K562 (cell line): Measurements from ENCODE around the gene SLC35A4. TPM values are rescaled to one million over a fixed set of nuclear protein-coding genes. Genes with fewer than 3 reads are reported as not detected.

ENCODE experiments used
- ATAC-seq: fragments of 200-7000 bp; cut with Tn5 transposase; 3 replicates; pipeline ENCODE4 v1.9.1; 2020; ENCODE audit warnings: moderate library complexity
- BruUV-seq: library from RNA; stranded (reverse); fragments of 400-500 nt; replicated peaks from 2 replicates; lab custom pipeline; 2021; lab: Mats Ljungman, UMichigan
- CTCF ChIA-PET: fragments of 300-600 bp; formaldehyde crosslinking; extraction: SDS; loops from one replicate; lab custom pipeline; 2021; ENCODE audit warnings: low intra/inter-chr PET ratio; lab: Yijun Ruan, JAX
- POLR2A ChIA-PET: fragments of 300-600, 350-650 bp; sonication (Branson Sonifier 250); formaldehyde crosslinking; extraction: SDS; loops from one replicate; lab custom pipeline; 2021; ENCODE audit warnings: antibody characterized with exemption, inconsistent platforms; lab: Yijun Ruan, JAX
- DNase-seq, 4 experiments: peaks; one replicate each; pipeline versions ENCODE4 v3.0.0 to v3.0.0-alpha.2; 2011 to 2018; ENCODE audit warnings: low spot score in 3 of 4, mixed read lengths in 3 of 4; ENCODE audit errors: extremely low read depth in 1 of 4
- FAIRE-seq: peaks from 2 replicates; lab custom pipeline; 2011; peaks lifted over from hg19 to GRCh38; lab: Jason Lieb, UNC
- H2AFZ ChIP-seq: 2 replicates; pipeline ENCODE4 v1.6.0; 2011; ENCODE audit warnings: low read depth, low read length, control low read depth, inconsistent platforms
- H3K27ac ChIP-seq: fragments of 200-600 bp; 3 replicates; pipeline ENCODE4 v1.8.0; 2011; ENCODE audit warnings: low read depth, mild to moderate bottlenecking, control low read depth, inconsistent platforms, low read length, moderate library complexity, mixed read lengths; ENCODE audit errors: extremely low read depth
- H3K27me3 ChIP-seq, 2 experiments: fragments of 300-600 bp in 1 of 2; 2 replicates in 1 of 2; 3 replicates in 1 of 2; pipeline versions ENCODE4 v1.6.0 to v1.8.0; 2011; ENCODE audit warnings: inconsistent platforms in 2 of 2, low read length in 2 of 2, mild to moderate bottlenecking in 1 of 2, mixed read lengths in 1 of 2, moderate library complexity in 1 of 2; ENCODE audit not compliant: control insufficient read depth in 2 of 2, insufficient read depth in 2 of 2
- H3K36me3 ChIP-seq: fragments of 300-600 bp; 3 replicates; pipeline ENCODE4 v1.8.0; 2011; ENCODE audit warnings: mild to moderate bottlenecking, low read length, inconsistent platforms; ENCODE audit not compliant: control insufficient read depth, insufficient read depth
- H3K4me1 ChIP-seq, 2 experiments: fragments of 200-600 bp in 1 of 2; replicated peaks in 1 of 2; 2 replicates in 1 of 2; 3 replicates in 1 of 2; pipeline versions ENCODE4 v1.5.1 to v1.8.0; 2011; ENCODE audit warnings: inconsistent platforms in 2 of 2, low read length in 2 of 2, mild to moderate bottlenecking in 1 of 2, mixed read lengths in 1 of 2, moderate library complexity in 1 of 2; ENCODE audit not compliant: control insufficient read depth in 2 of 2, insufficient read depth in 2 of 2
- H3K4me2 ChIP-seq: 2 replicates; pipeline ENCODE4 v1.6.1; 2011; ENCODE audit warnings: low read length, control low read depth, inconsistent platforms, mixed read lengths; ENCODE audit not compliant: insufficient read depth
- H3K4me3 ChIP-seq: fragments of 200-600 bp; sonication (generic), shearing (Covaris generic); 2 replicates; pipeline ENCODE4 v1.5.1; 2016; ENCODE audit warnings: control low read depth, inconsistent platforms
- H3K79me2 ChIP-seq: fragments of 200-600 bp; 3 replicates; pipeline ENCODE4 v1.8.0; 2011; ENCODE audit warnings: low read length, inconsistent platforms; ENCODE audit not compliant: control insufficient read depth, insufficient read depth
- H3K9ac ChIP-seq, 2 experiments: 2 replicates each; pipeline versions ENCODE4 v1.6.0 to v1.6.1; 2011; ENCODE audit warnings: low read depth in 2 of 2, low read length in 2 of 2, control low read depth in 1 of 2, inconsistent platforms in 1 of 2, mild to moderate bottlenecking in 1 of 2, mixed read lengths in 1 of 2; ENCODE audit not compliant: insufficient read depth in 1 of 2
- H3K9me1 ChIP-seq: one replicate; pipeline ENCODE4 v1.6.0; 2011; ENCODE audit warnings: inconsistent platforms, mild to moderate bottlenecking, low read length, moderate library complexity; ENCODE audit not compliant: control insufficient read depth, insufficient read depth
- H3K9me3 ChIP-seq: replicated peaks from 2 replicates; pipeline ENCODE4 v1.5.1; 2011; ENCODE audit warnings: low read depth, low read length, inconsistent platforms; ENCODE audit not compliant: control insufficient read depth, insufficient read depth
- H4K20me1 ChIP-seq: replicated peaks from 2 replicates; pipeline ENCODE4 v1.6.1; 2011; ENCODE audit warnings: low read length, inconsistent platforms, mixed read lengths; ENCODE audit not compliant: control insufficient read depth, insufficient read depth
- CBFA2T3 ChIP-seq: fragments of 450-650 bp; IDR thresholded peaks from 2 replicates; pipeline ENCODE4 v1.6.1; 2017
- CTCFL ChIP-seq: IDR thresholded peaks from 2 replicates; pipeline ENCODE4 v1.6.1; 2011; ENCODE audit warnings: borderline replicate concordance, low read depth, mild to moderate bottlenecking, moderate library complexity, low read length; ENCODE audit not compliant: insufficient read depth, poor library complexity, severe bottlenecking
- GMEB1 ChIP-seq: fragments of 250-450 bp; sonication (Bioruptor Pico); IDR thresholded peaks from 2 replicates; pipeline ENCODE4 v1.4.0; 2020; ENCODE audit warnings: mild to moderate bottlenecking
- HBP1 ChIP-seq: fragments of 450-650 bp; formaldehyde crosslinking; IDR thresholded peaks from 2 replicates; pipeline ENCODE4 v1.4.0; 2022; ENCODE audit warnings: missing genetic modification characterization
- HNRNPL ChIP-seq: fragments of 200-400 bp; formaldehyde crosslinking; IDR thresholded peaks from 2 replicates; pipeline ENCODE4 v1.6.1; 2017; ENCODE audit warnings: low read depth, mild to moderate bottlenecking, low read length
- HNRNPLL ChIP-seq: fragments of 200-400 bp; formaldehyde crosslinking; IDR thresholded peaks from 2 replicates; pipeline ENCODE4 v1.6.1; 2017; ENCODE audit warnings: low read length, low read depth, mild to moderate bottlenecking; ENCODE audit not compliant: poor library complexity, severe bottlenecking
- TEAD2 ChIP-seq: fragments of 450-650 bp; IDR thresholded peaks from 2 replicates; pipeline ENCODE4 v1.6.1; 2016; ENCODE audit warnings: missing genetic modification characterization, control low read depth, missing compliant biosample characterization
- ZBTB8A ChIP-seq: fragments of 450-650 bp; IDR thresholded peaks from 2 replicates; pipeline ENCODE4 v1.6.1; 2018; ENCODE audit warnings: mild to moderate bottlenecking, moderate library complexity; ENCODE audit not compliant: partially characterized antibody
- ZFP91 ChIP-seq: sonication (generic); formaldehyde crosslinking; IDR thresholded peaks from 2 replicates; pipeline ENCODE4 v1.8.0; 2022; ENCODE audit warnings: mild to moderate bottlenecking, missing genetic modification reagents
- ZNF324 ChIP-seq: fragments of 250-450 bp; sonication (Bioruptor Pico); IDR thresholded peaks from 2 replicates; pipeline ENCODE4 v1.4.0; 2020; ENCODE audit warnings: mild to moderate bottlenecking
- ZZZ3 ChIP-seq: fragments of 450-650 bp; IDR thresholded peaks from 2 replicates; pipeline ENCODE4 v1.6.1; 2016; ENCODE audit warnings: antibody characterized with exemption, mild to moderate bottlenecking, moderate library complexity
- WGBS: fragments of 100-300 bp; shearing (Covaris generic); methylation state at CpG from one replicate; pipeline ENCODE4 v1.1.6; 2016; ENCODE audit warnings: low coverage, mixed read lengths; ENCODE audit not compliant: insufficient coverage; ENCODE audit errors: missing lambda C conversion rate; 5-methylcytosine and 5-hydroxymethylcytosine counted together
- in situ Hi-C: fragments of 300-500 bp; cut with MboI; formaldehyde crosslinking; loops from 4 replicates; pipeline ENCODE4 v1.15.0; 2018; ENCODE audit warnings: inconsistent platforms, mixed read lengths
- intact Hi-C: fragments of 100-400 bp; cut with micrococcal nuclease; formaldehyde crosslinking; loops from 2 replicates; pipeline ENCODE4 v1.14.2; 2022
- polyA plus RNA-seq, 8 experiments: library from polyadenylated mRNA; depleted of rRNA in 4 of 8; stranded (reverse) in 5 of 8; unstranded in 3 of 8; fragments of >200 nt; fragmentation: Nextera tagmentation in 2 of 8; fragmentation: Illumina TruSeq in 1 of 8; extraction: Ambion mirVana in 2 of 8; extraction: Trizol in 1 of 8; gene quantifications; 2 replicates each; pipeline versions ENCODE4 v1.2.1 to v1.2.3, GENCODE V29; 2011 to 2014; ENCODE audit warnings: inconsistent platforms in 1 of 8, missing spikeins in 1 of 8
- total RNA-seq, 7 experiments: library from RNA; depleted of rRNA in 6 of 7; stranded (reverse); fragments of >200 nt in 6 of 7; fragmentation: Illumina TruSeq in 2 of 7; extraction: Trizol in 2 of 7; gene quantifications; 2 replicates each; pipeline versions ENCODE4 v1.2.1 to v1.2.3, GENCODE V29; 2011 to 2021; ENCODE audit warnings: low replicate concordance in 1 of 7

The SLC35A4 gene
- total and polyA plus RNA-seq, 9 of the 15 experiments (the other 6 are each of a cell fraction or from before 2014, with no cell fraction given), result 21.8 to 171 (median 42.5) TPM

GRCh38 chr5:140609126-140609525, 44.5 kb downstream of the SLC35A4 start:
- intact Hi-C loops, result no loop called here
- CTCF ChIA-PET, result no interaction called here
- in situ Hi-C loops, result no loop called here
- Histone ChIP-seq H3K36me3 (no peaks in the 10 kb centered on the region), H3K27me3 (no peaks in the 10 kb centered on the region), H3K79me2 (no peaks in the 10 kb centered on the region), H3K9me3 (peaks cover 15% of the 10 kb centered on the region), H3K4me2 (no peak overlapping the region), H3K4me1 (peaks cover 7 to 8% of the 10 kb centered on the region in 2 experiments; a peak in 3 of 5 replicates), H3K4me3 (no peak overlapping the region), H3K27ac (no peak overlapping the region), H4K20me1 (no peaks in the 10 kb centered on the region), H3K9ac (no peak overlapping the region), H3K9me1 (no peaks in the 10 kb centered on the region), H2AFZ (no peak overlapping the region)
- DNase-seq, result no peak
- WGBS, result 38% methylated on average over 4 of the region's 4 CpGs
- no peak for ATAC-seq
- no peak for FAIRE-seq
- TF ChIP-seq TEAD2 (tag) (no peak), ZZZ3 (no peak), ZNF324 (CRISPR knock-in tag) (no peak), HNRNPLL (no peak), ZFP91 (no peak), HBP1 (no peak), HNRNPL (no peak), CTCFL (no peak), ZBTB8A (no peak), GMEB1 (CRISPR knock-in tag) (no peak), CBFA2T3 (no peak)
- POLR2A ChIA-PET, result no interaction called here
- BruUV-seq, result no TSS peak
